Ramos (cell line): ENCODE measurements around the gene MVB12A.

Experiments
- in situ Hi-C: fragments of 300-500 bp; cut with MboI; formaldehyde crosslinking; loops from one replicate; pipeline ENCODE4 v1.14.3; 2022; ENCODE audit warnings: low sequenced_read_pairs; ENCODE audit not compliant: unreplicated experiment

The MVB12A gene

DNA sequence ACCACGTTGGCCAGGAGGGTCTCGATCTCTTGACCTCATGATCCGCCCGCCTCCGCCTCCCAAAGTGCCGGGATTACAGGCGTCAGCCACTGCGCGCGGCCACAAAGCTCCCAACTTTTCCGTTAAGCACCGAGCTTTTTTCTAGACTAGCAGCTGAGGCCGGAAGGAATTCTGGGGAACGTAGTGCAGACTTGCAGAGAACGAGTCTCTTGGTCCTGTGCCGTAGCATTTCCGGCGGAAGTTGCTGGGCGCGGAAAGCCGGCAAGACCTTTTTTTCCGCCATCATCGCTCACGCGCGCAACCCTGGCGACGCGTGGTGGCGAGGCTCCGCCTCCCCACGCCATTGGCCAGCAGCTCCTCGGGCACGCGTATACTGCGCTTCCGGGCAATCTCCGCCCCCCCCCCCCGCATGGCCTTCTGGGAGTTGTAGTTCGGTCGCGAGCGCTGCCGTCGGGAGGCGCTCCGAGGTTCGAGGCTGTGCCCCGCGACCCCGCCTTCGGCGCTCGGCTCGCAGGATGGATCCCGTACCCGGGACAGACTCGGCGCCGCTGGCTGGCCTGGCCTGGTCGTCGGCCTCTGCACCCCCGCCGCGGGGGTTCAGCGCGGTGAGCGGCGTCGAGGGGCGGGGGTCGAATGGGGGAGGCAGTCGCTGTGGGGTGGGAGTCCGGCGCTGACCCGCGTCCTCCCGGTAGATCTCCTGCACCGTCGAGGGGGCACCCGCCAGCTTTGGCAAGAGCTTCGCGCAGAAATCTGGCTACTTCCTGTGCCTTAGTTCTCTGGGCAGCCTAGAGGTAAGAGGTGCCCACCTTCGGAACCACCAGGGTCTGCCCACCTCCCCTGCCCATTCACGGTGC, at the start of gene MVB12A:
Gene MVB12A, plus strand, starts transcription at position 427 of the 854 bp plus-strand sequence. Its CDS starts 89 bp downstream, at position 516.
- in situ Hi-C loops = no loop called here

DNA sequence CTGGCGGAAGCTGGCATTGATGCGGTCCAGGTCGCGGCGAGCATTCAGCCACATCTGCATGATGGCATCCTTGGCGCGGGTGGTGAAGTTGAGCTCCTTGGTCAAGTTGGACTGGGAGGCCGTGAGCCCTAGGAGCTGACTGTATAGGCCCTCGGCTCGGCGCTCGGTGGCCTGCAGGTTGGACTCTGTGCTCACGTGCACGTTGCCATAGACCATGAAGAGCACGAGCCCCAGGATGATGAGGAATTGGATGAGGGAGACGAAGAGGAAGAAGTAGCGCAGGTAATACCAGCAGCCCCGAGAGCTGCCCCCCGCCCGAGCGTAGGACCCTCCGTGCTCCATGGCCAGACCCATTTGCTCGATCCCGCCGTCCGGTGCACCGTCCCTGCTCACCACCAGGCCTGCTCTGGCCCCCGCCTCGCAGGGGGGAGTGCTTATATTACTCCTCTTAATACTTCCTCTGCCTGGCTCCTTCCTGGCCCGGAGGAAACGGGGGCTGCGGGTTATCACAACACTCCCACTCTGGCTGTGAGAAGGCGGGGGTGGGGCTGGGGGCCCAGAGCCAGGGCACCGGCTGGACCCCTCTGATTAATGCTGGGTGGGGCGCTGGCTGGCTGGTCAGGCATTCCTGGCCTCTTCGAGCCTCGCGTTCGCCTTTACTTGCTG, 42.8 kb upstream of the MVB12A start, which contains the start of gene PLVAP:
Gene PLVAP, minus strand, starts transcription at position 408 of the 666 bp plus-strand sequence. Its CDS starts 54 bp downstream, at position 354.
- in situ Hi-C loops = no loop called here

DNA sequence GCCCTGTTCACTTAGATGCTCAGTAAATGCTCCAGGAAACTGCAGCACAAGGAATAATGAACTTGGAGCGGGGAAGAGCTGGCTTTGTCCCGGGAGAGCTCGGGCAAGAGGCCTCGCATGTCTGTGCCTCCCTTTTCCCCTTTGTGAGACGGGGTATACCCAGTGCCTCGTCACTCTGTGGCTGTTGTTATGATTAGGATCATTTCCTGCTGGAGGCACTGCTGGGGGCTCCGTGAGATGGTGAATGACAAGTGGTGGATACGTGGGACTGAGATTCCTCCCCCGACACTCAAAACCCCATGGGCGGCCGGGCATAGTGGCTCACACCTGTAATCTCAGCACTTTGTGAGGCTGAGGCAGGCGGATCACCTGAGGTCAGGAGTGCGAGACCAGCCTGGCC, 41.6 kb upstream of the MVB12A start:
- in situ Hi-C loops = no loop called here

DNA sequence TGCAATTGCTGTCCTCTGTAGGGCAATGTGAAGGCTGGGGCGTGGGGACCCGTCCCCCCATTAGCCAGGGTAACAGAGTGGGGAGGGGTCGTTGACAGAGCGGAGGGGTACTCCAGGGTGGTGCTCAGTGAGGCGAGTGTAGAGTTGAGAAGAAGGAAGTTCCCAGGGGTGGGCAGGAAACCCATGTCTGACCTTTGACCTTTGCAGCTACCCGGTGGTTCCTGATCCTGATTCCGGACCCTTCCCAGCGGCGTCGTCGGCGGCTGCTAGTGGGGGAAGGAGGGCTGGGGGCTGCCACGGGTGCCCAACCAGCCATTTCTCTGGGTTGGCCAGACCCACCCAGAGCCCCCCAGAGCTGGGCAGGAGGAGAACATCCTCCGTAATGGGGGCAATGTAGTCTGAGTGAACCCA, 40.6 kb upstream of the MVB12A start:
- in situ Hi-C loops = no loop called here

DNA sequence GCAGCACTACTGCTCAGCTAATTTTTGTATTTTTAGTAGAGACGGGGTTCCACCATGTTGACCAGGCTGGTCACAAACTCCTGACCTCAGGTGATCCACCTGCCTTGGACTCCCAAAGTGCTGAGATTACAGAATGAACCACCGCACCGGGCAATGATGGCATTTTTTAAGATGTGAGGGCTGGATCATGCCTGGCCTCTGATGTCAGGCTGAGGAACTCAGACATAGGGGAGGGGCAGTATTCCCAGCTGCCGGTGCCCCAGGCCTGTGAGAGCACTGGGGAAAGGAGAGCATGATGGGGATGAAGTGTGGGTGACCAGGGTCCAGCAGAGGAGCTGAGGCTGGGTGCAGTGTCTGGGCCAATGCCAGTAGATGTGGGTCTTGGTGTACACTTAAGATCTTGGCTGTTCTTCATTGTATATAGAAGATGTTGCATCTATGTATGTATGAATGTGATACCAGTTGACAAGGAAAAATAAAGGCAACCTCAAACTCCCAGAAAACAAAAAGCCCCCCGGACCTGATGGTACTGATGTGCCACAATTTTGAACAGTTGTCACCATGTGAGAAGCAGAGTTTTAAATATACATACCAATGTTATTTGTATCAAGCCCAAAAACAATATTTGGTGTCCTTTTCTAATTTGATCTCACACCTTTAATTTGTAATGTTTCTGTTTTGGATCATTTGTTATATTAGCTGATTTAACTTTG, 39.3 kb upstream of the MVB12A start:
- in situ Hi-C loops = no loop called here

DNA sequence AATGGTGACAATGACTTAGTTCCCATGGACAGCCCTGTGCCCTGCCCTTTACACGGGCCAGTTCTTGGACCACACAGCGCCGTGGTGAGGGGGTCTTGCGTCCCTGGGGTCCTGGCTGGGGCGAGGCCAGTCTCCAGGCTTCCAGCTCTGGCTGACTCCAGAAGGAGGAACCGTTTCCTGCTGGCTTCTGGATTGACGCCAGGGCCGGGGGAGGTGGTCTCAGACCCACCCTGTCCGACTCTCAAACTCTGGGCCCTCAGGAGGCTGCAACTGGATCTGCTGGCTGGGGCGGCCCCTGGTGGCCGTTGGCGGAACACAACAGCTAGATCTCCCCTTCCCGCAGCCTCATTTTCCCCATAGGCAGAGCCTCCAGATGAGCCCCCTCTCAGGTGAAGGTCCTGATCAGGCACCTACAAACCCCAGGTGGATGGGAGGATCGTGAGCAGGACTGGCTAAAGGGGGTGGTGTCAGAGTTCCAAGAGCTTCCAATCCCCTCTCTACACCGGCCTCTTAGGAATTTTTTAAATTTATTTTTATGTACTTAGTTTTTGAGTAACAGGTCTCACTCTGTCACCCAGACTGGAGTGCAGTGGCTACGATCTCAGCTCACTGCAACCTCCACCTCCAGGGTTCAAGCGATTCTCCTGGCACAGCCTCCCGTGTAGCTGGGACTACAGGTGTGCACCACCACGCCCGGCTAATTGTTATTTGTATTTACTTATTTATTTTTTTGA, 33.8 kb upstream of the MVB12A start:
- in situ Hi-C loops = loop anchor here (5.0 kb wide), 1 partner anchor 39 kb away; no protein-coding TSS in a partner anchor

DNA sequence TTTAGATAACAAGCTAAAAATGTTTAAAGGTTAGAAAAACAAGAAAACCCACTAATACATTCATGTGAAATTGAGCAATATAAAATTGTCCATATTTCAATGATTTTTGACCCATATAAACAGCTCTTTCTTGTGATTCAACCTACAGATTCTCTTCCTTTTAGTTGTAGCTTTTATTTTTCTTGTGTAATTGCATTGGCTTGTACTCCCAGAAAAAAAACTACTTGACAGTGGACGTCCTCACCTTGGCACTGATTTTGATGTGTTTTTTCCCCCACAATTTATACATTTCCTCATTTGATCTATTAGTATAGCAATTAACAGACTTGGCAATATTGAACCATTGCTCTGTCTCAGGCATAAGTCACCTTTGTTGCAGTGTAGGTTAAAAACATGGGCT, 30.6 kb upstream of the MVB12A start:
- in situ Hi-C loops = loop anchor here (5.0 kb wide), 1 partner anchor 42 kb away; no protein-coding TSS in a partner anchor

DNA sequence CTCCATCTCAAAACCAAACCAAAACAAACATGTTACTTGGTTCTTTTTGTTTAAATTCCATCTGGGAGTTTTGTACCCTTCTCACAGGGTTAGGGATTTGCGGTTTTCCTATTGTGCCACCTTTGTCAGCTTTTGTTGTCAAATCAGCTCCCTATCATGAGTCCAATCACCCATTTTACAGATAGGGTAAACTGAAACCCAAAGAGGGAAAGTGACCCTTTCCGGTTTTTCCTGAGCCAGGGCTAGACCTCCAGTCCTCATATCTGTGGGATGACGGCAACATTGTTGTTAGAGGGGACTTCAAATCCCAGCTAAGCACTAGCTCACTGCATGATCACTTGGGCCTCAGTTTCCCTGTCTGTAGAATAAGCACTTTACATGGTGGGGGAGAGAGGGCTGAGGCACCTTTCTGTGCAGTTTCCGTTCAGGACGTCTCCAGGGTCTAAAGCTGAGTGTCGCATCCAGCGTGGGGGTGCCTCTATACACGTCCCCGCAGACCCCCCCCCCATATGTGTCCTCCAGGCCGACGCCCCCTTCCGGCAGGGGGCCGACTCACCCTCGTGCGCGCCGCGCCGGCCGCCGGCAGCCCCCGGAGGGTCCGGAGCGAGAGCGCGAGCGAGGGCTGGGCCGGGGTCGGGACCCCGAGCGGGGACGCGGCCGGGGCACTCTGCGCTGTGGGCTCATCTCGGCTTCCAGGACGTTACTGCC, 29.7 kb upstream of the MVB12A start:
- in situ Hi-C loops = loop anchor here (5.0 kb wide), 1 partner anchor 43 kb away; no protein-coding TSS in a partner anchor

DNA sequence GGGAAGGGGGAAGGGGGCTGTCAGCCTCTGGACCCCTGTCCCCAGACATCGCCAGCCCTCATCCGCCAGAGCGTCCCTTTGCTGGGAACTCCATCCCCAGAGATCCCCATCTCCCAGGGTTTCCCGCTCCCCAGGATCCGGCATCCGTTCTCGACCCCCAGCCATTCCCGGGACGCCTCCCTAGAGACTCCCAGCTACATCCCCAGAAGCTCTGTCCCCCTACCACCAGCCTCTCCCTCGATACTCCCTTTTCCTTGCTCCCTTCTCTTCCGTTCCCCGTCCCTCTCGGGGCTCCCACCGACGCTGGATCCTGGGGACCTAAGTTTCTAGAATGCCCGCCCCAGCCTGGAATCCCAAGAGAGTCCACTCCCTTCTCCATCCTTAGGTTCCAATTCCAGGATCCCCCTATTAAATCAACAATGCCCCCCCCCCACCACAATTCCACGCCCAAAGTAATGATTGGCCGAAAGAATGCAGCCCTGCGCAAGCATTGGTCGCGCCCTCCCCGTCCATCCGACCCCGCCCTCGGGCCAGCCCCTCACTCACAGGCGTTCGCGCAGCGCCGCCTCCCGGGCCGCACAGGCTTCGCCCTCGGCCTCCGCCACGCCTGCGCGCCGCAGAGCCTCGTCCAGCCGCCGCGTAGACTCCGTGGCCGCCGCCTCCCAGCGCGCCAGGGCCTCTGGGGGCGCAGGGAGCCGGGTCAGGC, 29.0 kb upstream of the MVB12A start:
- in situ Hi-C loops = no loop called here

DNA sequence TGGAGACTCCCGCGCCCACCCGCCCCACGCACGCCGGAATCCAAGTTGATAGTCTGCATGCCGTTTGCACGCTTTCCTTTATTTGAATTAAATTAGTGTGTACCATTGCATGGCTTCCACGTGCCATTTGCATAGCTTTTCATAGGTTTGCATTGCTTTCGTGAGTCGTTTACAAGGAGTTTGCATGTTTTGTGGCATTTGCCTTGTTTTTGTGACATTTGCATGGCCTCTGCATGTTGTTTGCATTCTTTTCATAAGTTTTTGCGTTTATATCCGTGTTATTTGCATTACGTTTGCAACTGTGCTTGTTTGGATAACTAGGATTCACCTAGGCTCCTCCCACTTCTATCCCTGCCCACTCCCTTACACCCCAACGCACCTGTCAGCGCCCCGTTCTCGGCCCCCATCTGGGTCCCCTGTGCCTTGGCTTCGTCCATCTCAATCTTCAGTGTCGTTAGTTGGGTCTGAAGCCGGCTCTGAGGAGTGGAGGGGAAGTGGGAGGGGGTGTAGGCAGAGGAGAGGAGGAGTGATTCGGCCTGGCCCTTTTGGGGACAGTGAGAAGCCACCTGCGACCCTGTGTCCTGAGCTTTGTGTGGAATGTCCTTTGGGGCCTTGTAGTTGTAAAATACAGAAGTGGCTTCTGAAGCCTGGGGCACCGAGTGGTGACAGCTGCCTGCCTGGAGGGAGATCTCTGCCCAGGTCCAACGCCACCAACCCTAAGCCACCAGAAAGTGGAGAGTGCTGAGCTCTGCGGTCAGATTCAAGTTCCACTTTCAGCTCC, 28.3 kb upstream of the MVB12A start:
- in situ Hi-C loops = no loop called here

DNA sequence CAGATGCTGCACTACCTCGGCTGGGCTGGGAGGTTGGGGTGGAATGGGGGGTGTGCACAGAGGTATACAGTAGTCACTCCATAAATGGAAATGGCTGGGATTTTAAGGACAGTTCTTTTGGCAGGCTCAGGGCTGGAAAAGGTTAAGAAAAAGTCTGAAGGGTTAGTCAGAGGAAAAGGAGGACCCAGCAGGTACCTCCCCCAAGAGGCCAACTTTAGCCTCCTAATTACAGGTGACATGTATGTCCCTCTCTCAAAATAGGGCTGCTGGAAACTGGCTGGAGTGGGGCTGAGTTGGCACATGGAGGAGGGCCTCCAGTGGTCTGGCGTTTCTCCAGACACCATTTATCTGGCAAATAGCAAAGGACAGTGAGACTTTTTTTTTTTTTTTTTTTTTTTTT, 26.8 kb upstream of the MVB12A start:
- in situ Hi-C loops = no loop called here

DNA sequence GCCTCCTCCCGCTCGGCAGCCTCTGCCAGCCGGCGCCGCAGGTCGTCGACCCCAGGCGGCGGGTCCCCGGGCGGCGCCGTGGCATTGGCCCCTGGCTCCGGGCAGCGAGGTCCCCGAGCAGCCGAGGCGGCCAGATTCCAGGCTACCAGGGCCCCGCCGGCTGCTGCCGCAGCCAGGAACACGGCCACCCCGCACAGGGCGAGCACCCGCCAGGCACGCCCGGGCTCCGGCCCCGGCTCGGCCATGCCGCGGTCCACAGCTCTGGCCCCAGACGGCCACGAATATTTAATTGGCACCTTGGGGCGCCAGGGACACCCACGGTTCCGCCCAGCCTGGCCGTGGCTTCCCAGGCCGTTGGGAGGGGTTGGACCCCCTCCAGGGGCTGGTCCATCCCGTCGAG, 25.9 kb upstream of the MVB12A start, which contains the start of gene CCDC194:
Gene CCDC194, minus strand, starts transcription at position 283 of the 400 bp plus-strand sequence. Its CDS starts 38 bp downstream, at position 245.
- in situ Hi-C loops = no loop called here

DNA sequence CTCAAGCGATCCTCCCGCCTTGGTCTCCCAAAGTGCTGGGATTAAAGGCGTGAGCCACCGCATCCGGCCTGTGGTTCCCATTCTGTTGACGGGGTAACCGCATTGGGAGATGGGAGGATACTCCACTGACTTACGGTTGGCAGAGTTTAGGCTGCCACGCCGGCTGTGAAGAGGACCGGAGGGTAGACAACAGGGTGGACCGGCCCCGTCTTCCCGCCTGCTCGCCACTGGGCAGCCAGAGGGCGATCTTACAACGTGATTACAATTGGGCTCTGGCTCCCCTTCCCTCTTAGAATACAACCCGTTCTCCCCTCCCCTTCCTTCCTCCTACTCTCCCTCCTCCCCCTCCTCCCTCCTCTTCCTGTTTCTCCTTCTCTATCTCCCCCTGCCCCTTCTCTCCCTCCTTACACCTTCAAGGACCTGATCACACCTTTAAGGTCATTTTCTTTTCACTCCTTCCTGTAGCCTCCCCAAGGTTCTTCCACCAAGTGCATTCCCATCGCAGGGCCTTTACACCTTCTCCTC, 24.9 kb upstream of the MVB12A start:
- in situ Hi-C loops = no loop called here

DNA sequence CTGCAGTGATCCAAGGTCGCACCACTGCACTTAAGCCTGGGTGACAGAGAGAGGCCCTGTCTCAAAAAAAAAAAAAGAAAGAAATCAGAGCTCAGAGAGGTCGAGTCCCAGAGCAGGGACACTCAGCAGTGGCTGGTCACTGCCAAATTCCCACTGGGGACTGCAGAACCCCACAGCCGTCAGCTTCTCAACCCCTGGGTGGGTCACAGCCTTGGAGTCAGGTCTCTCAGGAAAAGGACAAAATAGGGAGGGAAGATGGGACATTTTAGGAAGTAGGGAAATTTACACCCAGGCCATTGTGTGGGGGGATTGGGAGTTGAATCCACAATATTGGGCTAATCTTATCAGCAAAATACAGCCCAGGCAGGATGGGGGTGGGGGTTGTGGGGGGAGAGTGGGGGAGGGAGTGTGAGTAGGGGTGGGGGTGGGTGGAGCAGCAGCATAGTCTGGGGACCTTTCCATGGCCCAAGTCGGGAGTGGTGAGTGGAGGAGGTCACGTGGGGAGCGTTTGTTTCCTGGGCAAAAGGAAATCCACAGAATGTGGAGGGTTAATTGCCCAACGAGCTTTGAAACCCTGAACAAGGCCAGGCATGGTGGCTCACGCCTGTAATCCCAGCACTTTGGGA, 20.8 kb upstream of the MVB12A start:
- in situ Hi-C loops = no loop called here

DNA sequence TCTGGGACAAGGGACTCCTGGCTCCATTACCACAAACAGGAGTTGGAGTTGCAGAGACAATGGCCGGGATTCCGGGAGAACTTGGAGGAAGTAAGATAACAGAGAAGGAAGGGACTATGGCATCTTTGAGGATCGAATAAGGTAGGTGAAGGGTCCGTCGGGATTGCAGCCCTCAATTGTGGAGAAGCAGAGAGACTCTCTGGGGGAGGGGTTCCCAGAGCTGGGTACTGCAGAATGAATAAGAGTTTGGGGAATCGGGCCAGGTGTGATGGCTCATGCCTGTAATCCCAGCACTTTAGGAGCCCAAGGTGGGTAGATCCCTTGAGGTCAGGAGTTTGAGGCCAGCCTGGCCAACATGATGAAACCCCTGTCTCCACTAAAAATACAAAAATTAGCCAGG, 18.2 kb upstream of the MVB12A start:
- in situ Hi-C loops = no loop called here

DNA sequence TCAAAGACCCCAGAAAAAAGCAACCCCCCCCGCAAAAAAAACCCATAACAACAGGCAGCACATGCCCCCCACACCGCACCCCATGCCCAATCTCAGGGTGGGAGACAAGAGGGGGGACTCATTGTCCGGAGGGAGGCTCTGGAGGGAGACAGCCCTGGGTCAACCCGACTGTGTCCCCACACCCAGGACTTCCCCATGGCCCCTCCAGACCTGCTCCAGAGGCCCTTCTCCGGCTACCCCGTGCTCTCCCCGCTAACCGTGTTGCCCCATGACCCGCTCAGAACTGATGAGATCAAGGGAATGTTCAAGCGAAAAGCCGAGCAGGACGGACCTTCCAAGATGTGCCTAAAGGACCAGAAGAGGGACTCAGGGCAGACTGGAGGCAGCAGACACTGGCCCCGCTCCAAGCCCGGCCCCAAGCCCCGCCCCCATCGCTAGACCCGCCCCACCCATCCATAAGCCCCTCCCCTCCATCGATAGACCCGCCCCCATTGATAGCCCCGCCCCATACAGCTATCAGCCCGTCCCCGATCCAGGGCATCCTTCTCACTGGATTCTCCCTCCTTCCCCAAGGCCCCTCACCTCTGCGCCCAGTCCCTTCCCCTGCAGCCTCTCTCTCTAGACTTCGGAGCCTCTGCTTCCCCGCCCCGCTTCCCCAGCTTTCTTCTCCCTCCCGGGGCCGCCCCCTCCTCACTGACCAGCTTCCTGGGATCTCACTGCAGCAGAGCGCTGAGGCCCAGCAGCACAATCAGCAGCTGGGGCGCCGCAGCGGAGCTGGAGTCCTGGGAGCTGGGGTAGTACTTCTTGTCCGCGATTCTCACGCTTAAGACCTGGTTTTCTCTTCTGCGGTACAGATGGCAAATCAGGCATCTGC, 16.6 kb upstream of the MVB12A start:
- in situ Hi-C loops = no loop called here
